ENCODE results near the gene CAMTA1. TPM values are rescaled to one million over a fixed set of nuclear protein-coding genes. Genes with fewer than 3 reads are reported as not detected.

The CAMTA1 gene
- total RNA-seq, 1 experiment from 2014 or later: 82.2 TPM

- ChIA-PET CTCF (no interaction called here), POLR2A (no interaction called here)
- Histone ChIP-seq H3K27ac (ENCODE audit: low read length) (no peak overlapping the region), H3K36me3 (ENCODE audit: control insufficient read depth, insufficient read depth, low read length) (no peaks in the 10 kb centered on the region), H3K4me3 (ENCODE audit: low read depth in 2 of 2, low read length in 2 of 2) (no peak overlapping the region), H3K27me3 (ENCODE audit: control insufficient read depth, insufficient read depth, low read length) (peaks cover 2% of the 10 kb centered on the region; the same call in 1 of the 2 replicates), H3K4me1 (ENCODE audit: control insufficient read depth, insufficient read depth, low read length) (no peaks in the 10 kb centered on the region), H3K9me3 (ENCODE audit: control insufficient read depth, insufficient read depth, low read depth, low read length) (no peaks in the 10 kb centered on the region)
- ATAC-seq (no peak), DNase-seq (ENCODE audit: low read depth, low spot score) (no peak)
- intact Hi-C loops (cut with micrococcal nuclease; ENCODE audit: unreplicated experiment): loop anchor here (1.0 kb wide), 1 partner anchor 20 kb away; no protein-coding TSS in a partner anchor
- in situ Hi-C loops (cut with HindIII; ENCODE audit: low pct_unique_long_range_greater_than_20kb, low sequenced_read_pairs): no loop called here
- no peak for TF ChIP-seq SIN3A (IDR thresholded peaks at IDR 0.05; ENCODE audit: borderline replicate concordance, insufficient read depth, low read depth, low read length)
- no peak for TF ChIP-seq CTCF (IDR thresholded peaks at IDR 0.05)
- TF ChIP-seq TCF7L2 (IDR thresholded peaks at IDR 0.05; ENCODE audit: low read depth, low read length): no peak
- TF ChIP-seq REST (IDR thresholded peaks at IDR 0.05; ENCODE audit: insufficient read depth in 1 of 2, low read depth in 2 of 2, low read length in 1 of 2): no peak
- TF ChIP-seq POLR2AphosphoS5 (IDR thresholded peaks at IDR 0.05; ENCODE audit: low read depth, low read length): no peak
- BruUV-seq (replicated peaks): no TSS peak
These were observed 927.6 kb downstream of the CAMTA1 start for GRCh38 chr1:7712731-7713323.

GRCh38 chr1:7716506-7716905 lies 931.3 kb downstream of the CAMTA1 start:
- 0 out of 2 replicates have a peak, but pooled peaks have one; percentile 7 for TF ChIP-seq CTCF (IDR thresholded peaks at IDR 0.05)
- TF ChIP-seq TCF7L2 (IDR thresholded peaks at IDR 0.05; ENCODE audit: low read depth, low read length): no peak
- TF ChIP-seq SIN3A (IDR thresholded peaks at IDR 0.05; ENCODE audit: borderline replicate concordance, insufficient read depth, low read depth, low read length): no peak
- no peaks in the 10 kb centered on the region for H3K4me1 ChIP-seq (ENCODE audit: control insufficient read depth, insufficient read depth, low read length)
- no peaks in the 10 kb centered on the region for H3K36me3 ChIP-seq (ENCODE audit: control insufficient read depth, insufficient read depth, low read length)
- H3K4me3 ChIP-seq (ENCODE audit: low read depth in 2 of 2, low read length in 2 of 2): no peak overlapping the region
- peaks cover 1% of the 10 kb centered on the region; the same call in 1 of the 2 replicates for H3K27me3 ChIP-seq (ENCODE audit: control insufficient read depth, insufficient read depth, low read length)
- no TSS peak for BruUV-seq (replicated peaks)
- H3K9me3 ChIP-seq (ENCODE audit: control insufficient read depth, insufficient read depth, low read depth, low read length): no peaks in the 10 kb centered on the region
- intact Hi-C loops (cut with micrococcal nuclease; ENCODE audit: unreplicated experiment) (no loop called here), in situ Hi-C loops (cut with HindIII; ENCODE audit: low pct_unique_long_range_greater_than_20kb, low sequenced_read_pairs) (no loop called here)
- ATAC-seq: no peak
- CTCF ChIA-PET: no interaction called here
- POLR2A ChIA-PET: no interaction called here
- no peak for DNase-seq (ENCODE audit: low read depth, low spot score)
- no peak overlapping the region for H3K27ac ChIP-seq (ENCODE audit: low read length)
